Muscle of arm (tissue), 12 donors: ENCODE data around the gene JAZF1. TPM values are rescaled to one million over a fixed set of nuclear protein-coding genes. Genes with fewer than 3 reads are reported as not detected.

ENCODE experiments used
- DNase-seq: peaks from one replicate; pipeline ENCODE4 v3.0.0-alpha.2; 2013
- polyA plus RNA-seq, 12 donors: library from polyadenylated mRNA; unstranded; fragments of 120-200 nt; gene quantifications; one replicate each; pipeline ENCODE4 v1.2.1, GENCODE V29; 2013; ENCODE audit not compliant: insufficient read length in 12 of 12

JAZF1 gene
- polyA plus RNA-seq, 12 donors = 21.4 to 36.4 (median 32.8) TPM; not detected in 1

- DNase-seq = no peak
Observed at GRCh38 chr7:28046035-28046434, 134.6 kb downstream of the JAZF1 start.

GRCh38 chr7:28045592-28045991 lies 135.0 kb downstream of the JAZF1 start:
- no peak for DNase-seq

- DNase-seq = no peak
Observed at GRCh38 chr7:28044825-28045224, 135.8 kb downstream of the JAZF1 start.

DNA sequence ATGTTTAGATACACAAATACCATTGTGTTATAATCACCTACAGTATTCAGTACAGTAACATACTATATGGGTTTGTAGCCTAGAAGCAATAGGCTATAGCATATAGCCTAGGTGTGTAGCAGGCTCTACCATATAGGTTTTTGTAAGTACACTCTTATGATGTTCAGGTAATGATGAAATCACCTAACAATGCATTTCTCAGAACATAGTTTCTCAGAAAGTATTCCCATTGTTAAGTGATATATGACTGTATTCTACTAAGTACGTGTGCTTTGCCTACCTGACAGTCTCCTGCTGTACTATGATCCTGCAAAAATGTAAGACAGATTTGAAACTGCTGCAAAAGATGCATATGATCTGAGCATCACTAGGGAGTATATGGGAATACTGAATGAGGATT lies 137.9 kb downstream of the JAZF1 start:
- DNase-seq = no peak

DNA sequence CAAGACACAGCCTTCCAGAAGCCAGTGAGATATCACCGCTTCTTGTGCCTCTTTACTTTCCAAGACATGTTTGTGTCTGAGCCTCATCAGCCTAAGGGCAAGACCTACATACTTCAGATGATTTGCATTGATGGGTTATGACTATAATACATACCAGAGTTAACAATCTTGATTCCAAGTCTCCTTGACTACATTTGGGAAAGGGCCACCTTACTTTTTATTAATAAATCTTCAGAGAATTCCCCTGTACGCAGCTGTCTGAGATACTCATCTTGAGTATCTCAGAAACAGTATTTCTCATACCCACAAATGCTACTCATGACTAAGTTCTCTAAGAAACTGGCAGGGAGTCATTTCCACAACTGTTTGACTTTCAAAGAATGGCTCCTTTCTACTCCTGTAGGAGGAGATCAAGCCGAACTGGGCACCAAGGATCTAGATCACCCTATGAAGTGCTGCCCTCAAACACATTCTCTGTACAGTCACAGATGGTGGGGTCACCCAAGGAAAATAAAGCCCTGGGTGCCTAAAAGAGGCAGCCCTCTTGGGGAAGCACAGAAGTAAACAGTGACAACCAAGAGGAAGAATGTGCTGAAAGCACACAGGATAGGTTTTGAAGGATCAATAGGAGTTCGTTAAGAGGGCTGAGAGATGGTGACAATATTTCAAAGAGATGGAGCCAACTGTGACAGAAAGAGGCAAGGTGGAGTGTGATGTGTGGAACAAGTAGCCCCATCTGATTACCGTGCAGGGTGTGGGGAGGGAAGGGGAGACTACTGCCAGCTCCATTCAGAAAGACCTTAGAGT lies 138.9 kb downstream of the JAZF1 start:
- DNase-seq = no peak

- no peak for DNase-seq
Observed at GRCh38 chr7:28038175-28038797, 142.3 kb downstream of the JAZF1 start.

DNA sequence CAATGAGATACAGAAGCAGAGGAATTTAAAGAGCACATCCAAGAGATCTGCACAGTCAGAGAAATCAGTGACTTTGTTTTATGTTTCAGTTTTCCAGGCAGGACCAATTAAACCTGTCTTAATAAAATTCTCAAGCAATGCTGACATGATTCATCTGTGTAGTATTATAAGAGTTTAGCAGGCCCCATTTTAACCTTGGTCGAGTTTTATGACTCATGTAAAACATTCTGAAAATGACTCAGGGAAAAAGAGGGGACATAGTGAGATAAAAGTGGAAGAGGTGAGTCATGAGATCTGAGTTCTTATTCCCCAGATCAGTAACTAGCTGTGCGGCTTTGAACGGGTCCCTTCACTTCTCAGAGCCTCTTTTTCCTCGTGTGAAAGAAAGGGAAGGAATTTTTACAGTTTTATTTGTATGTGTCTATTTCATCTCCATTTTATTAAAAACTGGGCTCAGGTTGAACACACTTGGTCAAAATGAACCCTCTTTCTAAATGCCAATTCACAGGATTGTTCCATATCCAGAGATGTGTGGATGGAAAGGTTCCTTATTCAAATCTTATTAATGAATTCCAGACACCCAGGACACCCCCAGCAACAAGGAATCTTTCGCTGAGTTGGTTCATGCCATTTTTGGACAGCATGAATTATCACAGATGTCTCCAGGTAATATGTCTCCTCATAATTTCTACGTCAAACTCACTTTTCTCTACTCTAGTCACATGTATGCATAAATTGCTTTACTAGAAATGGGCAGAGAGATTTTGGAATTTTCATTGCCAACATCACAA lies 143.2 kb downstream of the JAZF1 start:
- no peak for DNase-seq

- DNase-seq = no peak
Observed at GRCh38 chr7:28036696-28037095, 143.9 kb downstream of the JAZF1 start.

DNA sequence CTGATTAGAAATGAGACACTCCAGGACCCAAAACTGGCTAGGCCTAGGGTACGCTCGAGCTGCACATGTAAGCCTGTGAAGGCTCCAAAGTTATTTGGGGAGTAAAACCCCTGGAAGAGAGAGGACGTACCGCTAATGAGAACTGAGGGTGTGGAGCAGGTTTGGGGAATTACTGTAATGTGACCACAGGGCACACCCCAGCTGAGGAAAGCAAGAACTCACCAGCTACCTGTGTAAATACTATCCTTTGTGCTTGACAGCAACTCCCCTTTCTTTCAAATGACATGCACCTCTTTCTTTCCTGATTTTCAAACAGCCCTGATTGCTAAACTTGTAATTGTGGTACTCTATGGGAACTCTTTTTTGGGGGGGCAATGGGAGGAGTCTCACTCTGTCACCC lies 147.2 kb downstream of the JAZF1 start:
- DNase-seq = no peak

DNA sequence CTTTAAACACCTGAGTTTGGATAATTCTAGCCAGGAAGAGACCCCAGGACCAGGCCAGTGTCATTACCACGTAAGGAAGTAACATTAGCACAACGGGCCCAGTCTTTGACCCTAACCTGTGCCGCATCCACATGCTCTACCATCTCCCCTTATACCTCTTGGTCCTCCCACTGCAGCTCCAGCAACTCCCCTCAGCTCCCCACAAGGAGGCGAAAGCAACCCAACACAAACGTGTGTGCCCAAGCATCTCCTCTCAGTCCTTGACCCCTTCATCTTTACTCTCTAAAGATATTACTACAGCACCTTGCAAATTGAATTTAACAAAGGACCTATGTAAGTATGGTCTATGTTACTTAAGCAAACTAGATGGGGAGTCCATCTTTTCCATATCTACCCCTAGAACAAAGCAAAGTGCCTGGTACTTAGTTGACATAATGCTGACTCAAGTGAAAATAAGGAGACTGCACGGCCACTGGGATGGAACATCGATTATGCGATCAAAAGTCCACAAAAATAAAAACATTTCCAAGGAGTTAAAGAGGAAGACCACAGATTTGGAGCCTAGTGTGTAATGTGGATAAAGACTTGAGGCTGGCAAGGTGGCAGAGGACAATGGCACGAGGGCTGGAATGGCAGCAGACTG lies 147.7 kb downstream of the JAZF1 start:
- no peak for DNase-seq

GRCh38 chr7:28029051-28029450 lies 151.5 kb downstream of the JAZF1 start:
- DNase-seq = no peak

GRCh38 chr7:28028471-28028870 lies 152.1 kb downstream of the JAZF1 start:
- no peak for DNase-seq

GRCh38 chr7:28026237-28026636 lies 154.4 kb downstream of the JAZF1 start:
- DNase-seq = no peak

GRCh38 chr7:28024786-28025334 lies 155.7 kb downstream of the JAZF1 start:
- no peak for DNase-seq

GRCh38 chr7:28020302-28020940 lies 160.2 kb downstream of the JAZF1 start:
- peak; percentile 86 for DNase-seq

DNA sequence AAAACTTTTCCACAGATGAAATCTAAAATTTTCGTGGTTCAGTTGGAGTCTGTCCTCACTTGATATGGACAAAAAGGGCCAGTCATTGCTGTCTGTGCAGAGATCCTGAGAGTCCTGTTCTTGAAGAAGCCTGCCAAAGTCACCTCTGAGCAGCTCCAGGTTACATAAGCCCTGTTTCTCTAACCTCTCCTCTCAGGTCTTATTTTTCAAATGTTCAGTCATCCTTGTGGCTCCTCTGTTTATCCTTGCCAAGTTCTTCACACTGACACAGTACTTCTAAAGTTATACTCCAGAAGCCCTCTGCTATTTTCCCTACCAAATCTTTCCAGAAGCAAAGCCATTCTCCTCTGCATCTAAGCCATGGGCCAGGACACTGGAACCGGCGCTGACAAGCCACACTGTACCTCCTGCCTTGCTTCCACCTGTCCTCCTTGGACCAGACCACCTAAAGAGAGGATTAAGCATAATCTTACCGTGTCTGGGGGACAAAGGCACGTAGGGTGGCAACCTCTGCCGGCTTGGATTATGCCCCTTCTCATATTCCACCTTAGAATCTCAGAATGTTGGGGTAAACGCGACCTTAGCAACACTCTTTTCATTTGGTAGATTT lies 161.6 kb downstream of the JAZF1 start:
- no peak for DNase-seq

GRCh38 chr7:28018446-28018845 lies 162.1 kb downstream of the JAZF1 start:
- no peak for DNase-seq

DNA sequence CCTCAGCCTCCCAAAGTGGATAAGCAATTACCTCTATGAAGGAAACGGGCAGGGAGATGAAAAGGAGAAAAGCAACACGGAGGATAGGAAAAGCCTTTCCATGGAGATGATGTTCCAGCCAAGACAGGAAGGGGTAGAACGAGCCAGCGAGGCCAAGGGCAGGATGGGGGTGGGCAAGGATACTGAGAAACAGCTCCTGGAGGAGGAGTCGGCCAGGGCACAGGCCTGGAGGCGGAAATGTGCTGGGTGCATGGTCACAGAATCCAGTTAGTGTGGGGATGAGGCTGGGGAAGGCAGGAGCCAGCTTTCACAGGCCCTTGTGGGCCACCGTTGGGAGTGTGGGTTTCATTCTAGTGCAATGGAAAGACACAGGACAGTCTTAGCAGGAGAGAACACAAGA lies 162.6 kb downstream of the JAZF1 start:
- DNase-seq = no peak

DNA sequence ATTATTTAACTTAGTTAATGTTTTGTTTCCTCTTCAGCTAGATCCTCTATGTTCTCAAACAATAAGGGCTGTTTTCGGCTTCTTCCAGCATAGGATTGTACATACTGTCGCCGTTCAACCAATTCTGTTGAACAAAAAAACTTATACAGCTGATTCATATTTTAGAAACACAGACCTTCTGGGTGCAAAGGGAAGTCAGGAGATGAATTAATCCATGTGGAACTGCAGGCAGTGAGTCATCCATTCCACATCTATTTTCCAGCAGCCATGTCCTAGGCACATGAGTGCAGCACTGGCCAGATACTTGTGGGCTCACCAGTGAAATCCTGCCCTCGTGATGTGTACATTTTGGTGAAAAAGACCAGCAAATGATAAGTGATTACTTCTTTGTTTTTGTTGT lies 163.2 kb downstream of the JAZF1 start:
- no peak for DNase-seq

GRCh38 chr7:28016297-28016696 lies 164.3 kb downstream of the JAZF1 start:
- no peak for DNase-seq

DNA sequence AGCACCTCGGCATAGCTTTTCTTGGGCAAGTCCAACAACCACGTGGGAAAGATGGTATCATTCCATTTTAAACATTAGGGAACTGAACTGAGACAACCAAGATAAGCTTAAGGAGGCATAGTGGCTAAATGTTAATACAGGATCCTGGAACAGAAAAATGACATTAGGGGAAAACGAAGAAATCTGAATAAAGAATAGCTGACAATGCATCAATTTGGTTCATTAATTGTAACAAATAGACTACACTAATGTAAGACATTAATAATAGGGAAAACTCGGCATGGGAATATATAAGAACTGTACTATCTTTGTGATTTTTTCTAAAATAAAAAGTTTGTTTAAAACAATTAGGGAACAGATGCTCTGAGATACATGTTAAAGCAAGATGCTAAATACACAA lies 165.4 kb downstream of the JAZF1 start:
- DNase-seq = no peak
